Adrenal gland (tissue), 12 donors: ENCODE results near the gene CFAP45. TPM values are rescaled to one million over a fixed set of nuclear protein-coding genes. Genes with fewer than 3 reads are reported as not detected.

Experiments
- DNase-seq, 7 donors: peaks; one replicate each; pipeline ENCODE4 v3.0.0-alpha.2; 2019 to 2020
- H3K27ac ChIP-seq, 5 donors: fragments of 200-600 bp; sonication (generic) in 4 of 5; 1 replicate in 3 of 5; 2 replicates in 2 of 5; pipeline versions ENCODE4 v1.5.1 to v1.8.0; 2016 to 2020; ENCODE audit warnings: mild to moderate bottlenecking in 1 of 5
- H3K27me3 ChIP-seq: fragments of 200-600 bp; 2 replicates; pipeline ENCODE4 v1.8.0; 2021
- H3K36me3 ChIP-seq, 2 donors: fragments of 200-600 bp; replicated peaks in 1 of 2; 1 replicate in 1 of 2; 2 replicates in 1 of 2; pipeline versions ENCODE4 v1.5.1 to v1.8.0; 2018 to 2022
- H3K4me1 ChIP-seq, 2 donors: fragments of 200-600 bp; replicated peaks in 1 of 2; 1 replicate in 1 of 2; 2 replicates in 1 of 2; pipeline versions ENCODE4 v1.5.1 to v1.8.0; 2018 to 2021
- H3K4me3 ChIP-seq, 4 donors: fragments of 200-600 bp; sonication (generic) in 3 of 4; one replicate each; pipeline ENCODE4 v1.5.1; 2016 to 2018
- H3K9me3 ChIP-seq, 3 donors: fragments of 200-600 bp; sonication (generic) in 1 of 3; replicated peaks in 1 of 3; 1 replicate in 2 of 3; 2 replicates in 1 of 3; pipeline versions ENCODE4 v1.5.1 to v1.8.0; 2016 to 2021
- CTCF ChIP-seq, 6 experiments: fragments of 450-650 bp in 4 of 6; fragments of 200-600 bp in 2 of 6; sonication (generic) in 1 of 6; IDR thresholded peaks; 1 replicate in 5 of 6; 2 replicates in 1 of 6; pipeline versions ENCODE4 v1.5.1 to v1.8.0; 2016 to 2021; ENCODE audit warnings: antibody characterized with exemption in 6 of 6, mild to moderate bottlenecking in 2 of 6, moderate library complexity in 1 of 6
- POLR2A ChIP-seq, 2 donors: fragments of 450-650 bp; IDR thresholded peaks; one replicate each; pipeline ENCODE4 v1.6.1; 2017; ENCODE audit warnings: antibody characterized with exemption in 2 of 2, mild to moderate bottlenecking in 2 of 2, moderate library complexity in 1 of 2
- WGBS, 4 donors: extraction: QIAGEN DNeasy Blood & Tissue Kit in 2 of 4; methylation state at CpG; one replicate each; pipeline versions ENCODE4 v1.1.5 to v1.1.7; 2013 to 2017; 5-methylcytosine and 5-hydroxymethylcytosine counted together
- intact Hi-C, 2 donors: fragments of 100-400 bp; cut with DNase I; formaldehyde crosslinking; loops; one replicate each; pipeline versions ENCODE4 v1.14.1 to v1.15.0; 2022 to 2023
- polyA plus RNA-seq, 3 donors: library from polyadenylated mRNA; stranded (reverse); fragments of 200-250 nt in 2 of 3; fragments of 350-450 nt in 1 of 3; fragmentation: Illumina TruSeq in 1 of 3; extraction: RNeasy Lipid Tissue Mini Kit (QIAGEN cat#74804) in 1 of 3; gene quantifications; one replicate each; pipeline ENCODE4 v1.2.3, GENCODE V29; 2013 to 2014
- total RNA-seq, 9 donors: library from RNA; depleted of rRNA in 4 of 9; stranded (reverse); fragments of >200 nt in 4 of 9; fragments of 120-200 nt in 1 of 9; fragmentation: NEBNext Ultra II Directional in 1 of 9; extraction: Animal tissue kit (Norgen Biotek cat#: 25700) in 1 of 9; gene quantifications; one replicate each; pipeline versions ENCODE4 v1.1.0 to v1.2.4, GENCODE V29; 2013 to 2023
- donor health status: healthy with polysubstance abuse.
- donor health status: Bipolar disorder and iron deficiency.
- donor health status: DM: yes; HTN: yes; CAD: no.
- donor health status: DM: no; HTN: no; CAD: no.
- donor health status: DM: no; HTN: no; CAD: no.
- donor health status: DM: yes; HTN: yes; CAD: no.

The CFAP45 gene
- total and polyA plus RNA-seq, 12 donors = 0.14 to 0.81 (median 0.35) TPM; not detected in 6

GRCh38 chr1:159838715-159839114 lies 61.2 kb downstream of the CFAP45 start:
- DNase-seq = no peak
- no peaks in the 10 kb centered on the region for H3K27me3 ChIP-seq
- 83 to 94% (median 89%) methylated on average over 1 of the region's 1 CpG for WGBS, 4 donors
- H3K36me3 ChIP-seq = no peaks in the 10 kb centered on the region
- H3K4me3 ChIP-seq = no peak overlapping the region
- H3K4me1 ChIP-seq = no peaks in the 10 kb centered on the region
- no peaks in the 10 kb centered on the region for H3K9me3 ChIP-seq
- TF ChIP-seq POLR2A (IDR thresholded peaks at IDR 0.05) (no peak), CTCF (IDR thresholded peaks at IDR 0.05) (no peak)
- no peak overlapping the region for H3K27ac ChIP-seq
- intact Hi-C loops = no loop called here

GRCh38 chr1:159835862-159836525 lies 64.0 kb downstream of the CFAP45 start:
- Histone ChIP-seq H3K4me1 (no peaks in the 10 kb centered on the region), H3K27ac (no peak overlapping the region), H3K36me3 (no peaks in the 10 kb centered on the region), H3K9me3 (no peaks in the 10 kb centered on the region), H3K4me3 (no peak overlapping the region), H3K27me3 (no peaks in the 10 kb centered on the region)
- WGBS, 4 donors = 81 to 93% (median 88%) methylated on average over 8 of the region's 8 CpGs
- TF ChIP-seq POLR2A (IDR thresholded peaks at IDR 0.05) (no peak), CTCF (IDR thresholded peaks at IDR 0.05) (peak in 2 of 6 experiments; percentile 8 to 16)
- intact Hi-C loops = no loop called here
- DNase-seq = no peak

- no peak for TF ChIP-seq POLR2A (IDR thresholded peaks at IDR 0.05)
- TF ChIP-seq CTCF (IDR thresholded peaks at IDR 0.05) = no peak
- intact Hi-C loops = no loop called here
- Histone ChIP-seq H3K27ac (no peak overlapping the region), H3K36me3 (no peaks in the 10 kb centered on the region), H3K4me1 (peaks cover 0 to 3% of the 10 kb centered on the region in 2 donors), H3K4me3 (no peak overlapping the region), H3K27me3 (no peaks in the 10 kb centered on the region), H3K9me3 (no peaks in the 10 kb centered on the region)
- DNase-seq = no peak
- 48 to 84% (median 71%) methylated on average over 2 to 3 of the region's 3 CpGs for WGBS, 4 donors
These were observed 64.6 kb downstream of the CFAP45 start for GRCh38 chr1:159835356-159835755.

GRCh38 chr1:159832309-159832708 lies 67.7 kb downstream of the CFAP45 start:
- H3K27me3 ChIP-seq = no peaks in the 10 kb centered on the region
- no peaks in the 10 kb centered on the region for H3K9me3 ChIP-seq
- no peak overlapping the region for H3K27ac ChIP-seq
- no peak overlapping the region for H3K4me3 ChIP-seq
- intact Hi-C loops = no loop called here
- DNase-seq = no peak
- TF ChIP-seq CTCF (IDR thresholded peaks at IDR 0.05) (no peak), POLR2A (IDR thresholded peaks at IDR 0.05) (no peak)
- WGBS, 4 donors = 95 to 100% (median 97%) methylated on average over 2 of the region's 2 CpGs
- peaks cover 0 to 9% of the 10 kb centered on the region in 2 donors for H3K4me1 ChIP-seq
- H3K36me3 ChIP-seq = no peaks in the 10 kb centered on the region
